Hematopoietic multipotent progenitor cell treated with erythropoietin and hydrocortisone succinate and interleukin-3 and kit ligand, for 8 days (in vitro differentiated cells): ENCODE data around the gene ADAM23.

Experiments
- DNase-seq: peaks from one replicate; pipeline ENCODE4 v3.0.0-alpha.2; 2015

Gene ADAM23

GRCh38 chr2:206443735-206444527, 599 bp downstream of the ADAM23 start:
- no peak for DNase-seq

GRCh38 chr2:206445948-206446347, 2.6 kb downstream of the ADAM23 start:
- no peak for DNase-seq

- DNase-seq, result no peak
Observed at GRCh38 chr2:206452242-206452641, 8.9 kb downstream of the ADAM23 start.

- DNase-seq, result no peak
Observed at GRCh38 chr2:206452750-206453149, 9.4 kb downstream of the ADAM23 start.

GRCh38 chr2:206456078-206456754, 12.9 kb downstream of the ADAM23 start:
- DNase-seq, result no peak

- DNase-seq, result no peak
Observed at GRCh38 chr2:206457188-206457634, 13.9 kb downstream of the ADAM23 start.

- no peak for DNase-seq
Observed at GRCh38 chr2:206462240-206462854, 19.0 kb downstream of the ADAM23 start.

- no peak for DNase-seq
Observed at GRCh38 chr2:206463685-206464084, 20.4 kb downstream of the ADAM23 start.

- no peak for DNase-seq
Observed at GRCh38 chr2:206464597-206464996, 21.3 kb downstream of the ADAM23 start.

- DNase-seq, result no peak
Observed at GRCh38 chr2:206471524-206472062, 28.3 kb downstream of the ADAM23 start.

GRCh38 chr2:206472094-206472493, 28.8 kb downstream of the ADAM23 start:
- no peak for DNase-seq

GRCh38 chr2:206474099-206474498, 30.8 kb downstream of the ADAM23 start:
- DNase-seq, result no peak

- no peak for DNase-seq
Observed at GRCh38 chr2:206477296-206477695, 34.0 kb downstream of the ADAM23 start.

- DNase-seq, result no peak
Observed at GRCh38 chr2:206478340-206478739, 35.0 kb downstream of the ADAM23 start.

GRCh38 chr2:206480161-206480560, 36.8 kb downstream of the ADAM23 start:
- DNase-seq, result no peak

GRCh38 chr2:206480620-206481019, 37.3 kb downstream of the ADAM23 start:
- DNase-seq, result no peak

- no peak for DNase-seq
Observed at GRCh38 chr2:206481056-206481455, 37.7 kb downstream of the ADAM23 start.

GRCh38 chr2:206482123-206482522, 38.8 kb downstream of the ADAM23 start:
- DNase-seq, result peak; percentile 3

- no peak for DNase-seq
Observed at GRCh38 chr2:206482633-206483032, 39.3 kb downstream of the ADAM23 start.

GRCh38 chr2:206488053-206488452, 44.7 kb downstream of the ADAM23 start:
- DNase-seq, result no peak

- DNase-seq, result no peak
Observed at GRCh38 chr2:206488623-206489022, 45.3 kb downstream of the ADAM23 start.

GRCh38 chr2:206494061-206494460, 50.7 kb downstream of the ADAM23 start:
- DNase-seq, result no peak

- DNase-seq, result no peak
Observed at GRCh38 chr2:206502729-206503128, 59.4 kb downstream of the ADAM23 start.

- no peak for DNase-seq
Observed at GRCh38 chr2:206511283-206511682, 68.0 kb downstream of the ADAM23 start.
